HepG2 (cell line): Measurements from ENCODE around the gene PSMD5. TPM values are rescaled to one million over a fixed set of nuclear protein-coding genes. Genes with fewer than 3 reads are reported as not detected.

Source experiments
- ASH2L ChIP-seq: fragments of 300-600, 200-600 bp; sonication (generic); IDR thresholded peaks from 2 replicates; pipeline ENCODE4 v1.7.0; 2017; ENCODE audit warnings: low read depth, mild to moderate bottlenecking, moderate library complexity, mixed read lengths, low read length; ENCODE audit not compliant: insufficient read length
- E2F2 ChIP-seq: sonication (generic); formaldehyde crosslinking; IDR thresholded peaks from 2 replicates; pipeline ENCODE4 v1.4.0; 2020; ENCODE audit warnings: missing genetic modification reagents, borderline replicate concordance
- EHMT2 ChIP-seq: fragments of 200-600 bp; sonication (generic); IDR thresholded peaks from 2 replicates; pipeline ENCODE4 v1.7.0; 2017; ENCODE audit warnings: antibody characterized with exemption, low read depth, low read length, borderline replicate concordance
- HIVEP1 ChIP-seq: sonication (generic); formaldehyde crosslinking; IDR thresholded peaks from 2 replicates; pipeline ENCODE4 v1.4.0; 2020; ENCODE audit warnings: mild to moderate bottlenecking, missing genetic modification reagents
- IRF2 ChIP-seq: IDR thresholded peaks from 2 replicates; pipeline ENCODE4 v1.6.1; 2018; ENCODE audit warnings: missing genetic modification reagents, missing compliant biosample characterization
- KDM2A ChIP-seq: sonication (generic); formaldehyde crosslinking; IDR thresholded peaks from 2 replicates; pipeline ENCODE4 v1.4.0; 2020; ENCODE audit warnings: low read depth, missing genetic modification reagents, borderline replicate concordance
- MAFK ChIP-seq, 2 experiments: IDR thresholded peaks in 1 of 2; conservative IDR thresholded peaks in 1 of 2; 2 replicates each; pipeline ENCODE4 v1.6.1; 2011; ENCODE audit warnings: improper control_type of control experiment in 2 of 2, low read length in 2 of 2
- RFXAP ChIP-seq: sonication (generic); formaldehyde crosslinking; IDR thresholded peaks from 2 replicates; pipeline ENCODE4 v1.4.0; 2020; ENCODE audit warnings: missing genetic modification reagents, borderline replicate concordance
- RXRB ChIP-seq: IDR thresholded peaks from 2 replicates; pipeline ENCODE4 v1.6.1; 2016; ENCODE audit warnings: borderline replicate concordance, missing genetic modification reagents, missing compliant biosample characterization
- SMAD9 ChIP-seq: sonication (generic); formaldehyde crosslinking; IDR thresholded peaks from 2 replicates; pipeline ENCODE4 v1.5.1; 2020; ENCODE audit warnings: mild to moderate bottlenecking, missing genetic modification reagents
- TBP ChIP-seq: sonication (generic); formaldehyde crosslinking; IDR thresholded peaks from 2 replicates; pipeline ENCODE4 v1.5.0; 2020; ENCODE audit warnings: missing genetic modification reagents
- TFAP4 ChIP-seq: sonication (generic); IDR thresholded peaks from 2 replicates; pipeline ENCODE4 v1.6.1; 2016; ENCODE audit warnings: low read depth, borderline replicate concordance
- U2AF1 ChIP-seq: fragments of 200-400 bp; formaldehyde crosslinking; optimal IDR thresholded peaks from 2 replicates; pipeline ENCODE3; 2017; ENCODE audit warnings: mild to moderate bottlenecking, low read depth, low read length
- ZEB1 ChIP-seq: IDR thresholded peaks from 2 replicates; pipeline ENCODE4 v1.6.1; 2012; ENCODE audit warnings: mild to moderate bottlenecking, low read depth, inconsistent platforms; ENCODE audit not compliant: insufficient replicate concordance
- ZNF142 ChIP-seq: sonication (generic); formaldehyde crosslinking; IDR thresholded peaks from 2 replicates; pipeline ENCODE4 v1.4.0; 2020; ENCODE audit warnings: missing genetic modification reagents
- ZNF143 ChIP-seq: sonication (generic); formaldehyde crosslinking; IDR thresholded peaks from 2 replicates; pipeline ENCODE4 v1.4.0; 2020; ENCODE audit warnings: missing genetic modification reagents
- ZNF207 ChIP-seq: fragments of 450-650 bp; IDR thresholded peaks from 2 replicates; pipeline ENCODE4 v1.6.1; 2016; ENCODE audit warnings: antibody characterized with exemption, borderline replicate concordance
- ZNF274 ChIP-seq: sonication (generic); formaldehyde crosslinking; IDR thresholded peaks from 2 replicates; pipeline ENCODE4 v1.5.1; 2020; ENCODE audit warnings: mild to moderate bottlenecking, missing genetic modification reagents
- ZNF558 ChIP-seq: sonication (generic); formaldehyde crosslinking; IDR thresholded peaks from 2 replicates; pipeline ENCODE4 v1.9.0; 2022; ENCODE audit warnings: mild to moderate bottlenecking, missing genetic modification reagents, borderline replicate concordance
- ZSCAN21 ChIP-seq: sonication (generic); formaldehyde crosslinking; IDR thresholded peaks from 2 replicates; pipeline ENCODE4 v1.8.0; 2022; ENCODE audit warnings: mild to moderate bottlenecking, missing genetic modification reagents, moderate library complexity, borderline replicate concordance
- ZSCAN29 ChIP-seq: sonication (generic); formaldehyde crosslinking; conservative IDR thresholded peaks from 2 replicates; pipeline ENCODE4 v1.4.0; 2020; ENCODE audit warnings: mild to moderate bottlenecking, missing genetic modification reagents
- polyA plus RNA-seq, 8 experiments: library from polyadenylated mRNA; depleted of rRNA in 3 of 8; stranded (reverse) in 7 of 8; unstranded in 1 of 8; fragments of >200 nt; fragmentation: Illumina TruSeq in 4 of 8; extraction: Trizol in 4 of 8; gene quantifications; 2 replicates each; pipeline versions ENCODE4 v1.2.1 to v1.2.3, GENCODE V29; 2011 to 2016; ENCODE audit warnings: low read depth in 4 of 8, missing spikeins in 1 of 8, mixed read lengths in 1 of 8; ENCODE audit not compliant: insufficient read depth in 1 of 8
- total RNA-seq, 5 experiments: library from RNA; depleted of rRNA; stranded (reverse); fragments of >200 nt; fragmentation: Illumina TruSeq; extraction: Trizol; gene quantifications; 2 replicates each; pipeline ENCODE4 v1.2.3, GENCODE V29; 2016; ENCODE audit warnings: low read depth in 1 of 5

The PSMD5 gene
- total and polyA plus RNA-seq, 2 of the 13 experiments (the other 11 are each of a cell fraction or from before 2014, with no cell fraction given), result 12.7 to 18.1 TPM

- peak; percentile 79 for TF ChIP-seq RXRB (CRISPR knock-in tag)
- TF ChIP-seq RFXAP (CRISPR knock-in tag), result peak; percentile 83
- peak; percentile 78 for TF ChIP-seq ZSCAN21 (CRISPR knock-in tag)
- TF ChIP-seq SMAD9 (CRISPR knock-in tag), result no peak; the same call in 1 of the 2 replicates
- peak; percentile 89 for TF ChIP-seq U2AF1
- TF ChIP-seq IRF2 (CRISPR knock-in tag), result peak; percentile 95
- peak; percentile 99 for TF ChIP-seq KDM2A (CRISPR knock-in tag)
- TF ChIP-seq ZSCAN29, result no peak; the same call in 1 of the 2 replicates
- peak; percentile 72 for TF ChIP-seq HIVEP1 (CRISPR knock-in tag)
- no peak for TF ChIP-seq TBP
- peak; percentile 79; the same call in 1 of the 2 replicates for TF ChIP-seq ZNF274 (CRISPR knock-in tag)
- no peak for TF ChIP-seq TFAP4
- no peak for TF ChIP-seq ZNF207
- TF ChIP-seq ZNF143 (CRISPR knock-in tag), result peak; percentile 74
- TF ChIP-seq MAFK (conservative IDR thresholded peaks at IDR 0.05 in 1 of 2, IDR thresholded peaks at IDR 0.05 in 1 of 2; ENCODE audit: low read length in 2 of 2), result no peak
- TF ChIP-seq ZNF142 (CRISPR knock-in tag), result peak; percentile 86
- TF ChIP-seq EHMT2, result no peak
- TF ChIP-seq ASH2L, result peak; percentile 91
- TF ChIP-seq ZEB1, result peak; percentile 36
- TF ChIP-seq ZNF558, result no peak; the same call in 1 of the 2 replicates
- no peak; the same call in 1 of the 2 replicates for TF ChIP-seq E2F2 (CRISPR knock-in tag)
Observed at GRCh38 chr9:120792898-120793765, 49.6 kb downstream of the PSMD5 start, which contains the start of gene FBXW2 (continued).
